Thymus (tissue), 11 donors: Measurements from ENCODE around the gene TRHDE. TPM values are rescaled to one million over a fixed set of nuclear protein-coding genes. Genes with fewer than 3 reads are reported as not detected.
"Not testable (repeated sequence)": the region's sequence is repeated elsewhere in the genome, so short reads cannot be mapped to it uniquely, and the experiment has no call there.

ENCODE experiments used
- DNase-seq, 9 donors: peaks; one replicate each; pipeline ENCODE4 v3.0.0-alpha.2; 2013; ENCODE audit warnings: low spot score in 9 of 9, low read depth in 6 of 9, missing footprints in 1 of 9
- H3K27ac ChIP-seq, 2 donors: one replicate each; pipeline ENCODE4 v1.5.1; 2013; ENCODE audit warnings: control low read depth in 1 of 2, low read depth in 1 of 2, low read length in 1 of 2, mild to moderate bottlenecking in 1 of 2, moderate library complexity in 1 of 2
- H3K27me3 ChIP-seq, 2 donors: one replicate each; pipeline ENCODE4 v1.5.1; 2013; ENCODE audit warnings: low read length in 1 of 2; ENCODE audit not compliant: control insufficient read depth in 2 of 2, insufficient read depth in 1 of 2
- H3K36me3 ChIP-seq, 2 donors: one replicate each; pipeline ENCODE4 v1.5.1; 2013; ENCODE audit warnings: low read length in 1 of 2, mild to moderate bottlenecking in 1 of 2, moderate library complexity in 1 of 2; ENCODE audit not compliant: control insufficient read depth in 2 of 2, insufficient read depth in 2 of 2
- H3K4me1 ChIP-seq, 2 donors: one replicate each; pipeline ENCODE4 v1.5.1; 2013; ENCODE audit warnings: low read length in 2 of 2; ENCODE audit not compliant: control insufficient read depth in 2 of 2, insufficient read depth in 2 of 2
- H3K4me3 ChIP-seq, 2 donors: one replicate each; pipeline ENCODE4 v1.5.1; 2013; ENCODE audit warnings: low read length in 2 of 2, control low read depth in 1 of 2, mild to moderate bottlenecking in 1 of 2
- H3K9me3 ChIP-seq, 2 donors: one replicate each; pipeline ENCODE4 v1.5.1; 2013; ENCODE audit warnings: low read length in 1 of 2, mild to moderate bottlenecking in 1 of 2; ENCODE audit not compliant: control insufficient read depth in 2 of 2, insufficient read depth in 1 of 2
- WGBS: extraction: QIAGEN DNeasy Blood & Tissue Kit; methylation state at CpG from one replicate; pipeline ENCODE4 v1.1.7; 2013; 5-methylcytosine and 5-hydroxymethylcytosine counted together
- polyA plus RNA-seq: library from polyadenylated mRNA; stranded (reverse); fragments of 200-250 nt; gene quantifications from one replicate; pipeline ENCODE4 v1.2.3, GENCODE V29; 2013
- total RNA-seq: library from RNA; stranded (reverse); fragments of 120-200 nt; gene quantifications from one replicate; pipeline ENCODE4 v1.2.4, GENCODE V29; 2013
- donor health status: healthy.

TRHDE gene
- total and polyA plus RNA-seq, 2 donors = 0.18 to 0.42 TPM

DNA sequence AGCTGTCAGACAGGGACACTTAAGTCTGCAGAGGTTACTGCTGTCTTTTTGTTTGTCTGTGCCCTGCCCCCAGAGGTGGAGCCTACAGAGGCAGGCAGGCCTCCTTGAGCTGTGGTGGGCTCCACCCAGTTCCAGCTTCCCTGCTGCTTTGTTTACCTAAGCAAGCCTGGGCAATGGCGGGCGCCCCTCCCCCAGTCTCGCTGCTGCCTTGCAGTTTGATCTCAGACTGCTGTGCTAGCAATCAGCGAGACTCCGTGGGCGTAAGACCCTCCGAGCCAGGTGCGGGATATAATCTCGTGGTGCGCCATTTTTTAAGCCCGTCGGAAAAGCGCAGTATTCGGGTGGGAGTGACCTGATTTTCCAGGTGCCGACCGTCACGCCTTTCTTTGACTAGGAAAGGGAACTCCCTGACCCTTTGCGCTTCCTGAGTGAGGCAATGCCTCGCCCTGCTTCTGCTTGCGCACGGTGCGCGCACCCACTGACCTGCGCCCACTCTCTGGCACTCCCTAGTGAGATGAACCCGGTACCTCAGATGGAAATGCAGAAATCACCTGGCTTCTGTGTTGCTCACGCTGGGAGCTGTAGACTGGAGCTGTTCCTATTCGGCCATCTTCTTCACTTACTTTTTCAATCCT lies 248.0 kb downstream of the TRHDE start:
- not testable (repeated sequence) for H3K4me3 ChIP-seq

DNA sequence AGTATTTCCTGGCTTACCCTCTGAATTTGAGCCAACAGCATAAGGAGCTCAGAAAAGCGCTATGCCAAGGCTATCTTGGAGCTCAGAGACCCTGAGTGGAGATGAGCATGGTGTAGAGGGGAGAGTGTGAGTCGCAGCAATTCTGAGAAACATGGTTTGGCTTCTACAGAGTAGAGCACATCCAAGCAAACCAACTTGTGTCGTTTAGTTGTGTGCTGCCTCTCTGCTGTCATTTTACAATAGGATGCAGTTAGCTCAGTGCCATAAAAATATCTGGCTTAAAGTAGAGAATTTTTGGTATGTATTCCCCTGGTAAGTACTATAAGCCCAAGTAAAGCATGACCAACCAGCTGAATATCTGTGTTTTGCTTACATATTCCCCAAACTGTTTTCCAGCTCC lies 249.2 kb downstream of the TRHDE start:
- no peaks in the 10 kb centered on the region for H3K9me3 ChIP-seq
- H3K4me3 ChIP-seq = no peak overlapping the region
- no peaks in the 10 kb centered on the region for H3K36me3 ChIP-seq
- H3K27me3 ChIP-seq = no peaks in the 10 kb centered on the region
- H3K27ac ChIP-seq = no peak overlapping the region
- 86% methylated on average over 3 of the region's 3 CpGs for WGBS
- no peak for DNase-seq
- H3K4me1 ChIP-seq = no peaks in the 10 kb centered on the region

More for the DNA sequence above, 248.0 kb downstream of the TRHDE start:
- DNase-seq, H3K4me1 ChIP-seq, H3K36me3 ChIP-seq, H3K27ac ChIP-seq, H3K27me3 ChIP-seq, H3K9me3 ChIP-seq: not testable (repeated sequence)
- 95% methylated on average over 27 of the region's 27 CpGs for WGBS

GRCh38 chr12:72522411-72522810 lies 250.2 kb downstream of the TRHDE start:
- Histone ChIP-seq H3K9me3 (no peaks in the 10 kb centered on the region), H3K27me3 (no peaks in the 10 kb centered on the region), H3K27ac (no peak overlapping the region), H3K4me1 (no peaks in the 10 kb centered on the region), H3K36me3 (no peaks in the 10 kb centered on the region), H3K4me3 (no peak overlapping the region)
- WGBS = 78% methylated on average over 1 of the region's 1 CpG
- no peak for DNase-seq

DNA sequence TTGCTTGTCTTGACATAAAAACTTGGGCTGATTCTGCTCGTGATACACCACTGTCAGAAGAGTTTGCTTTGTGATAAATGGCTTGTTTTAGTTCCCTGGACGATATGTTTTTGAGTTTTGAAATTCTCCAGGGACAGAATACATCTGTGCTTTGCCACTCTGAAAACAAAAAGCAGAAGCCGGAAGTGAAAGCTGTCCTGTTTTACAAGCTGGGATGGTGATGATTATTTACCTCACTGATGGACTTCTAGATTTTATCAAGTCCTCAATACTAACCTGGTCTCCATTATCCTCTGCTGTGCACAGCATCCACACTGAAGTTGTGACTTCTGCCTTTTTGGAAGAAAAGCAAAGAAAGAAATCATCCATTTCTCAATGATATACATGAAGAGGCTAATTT lies 251.6 kb downstream of the TRHDE start:
- WGBS = 63% methylated on average over 3 of the region's 3 CpGs
- H3K9me3 ChIP-seq = no peaks in the 10 kb centered on the region
- H3K4me3 ChIP-seq = no peak overlapping the region
- H3K36me3 ChIP-seq = no peaks in the 10 kb centered on the region
- no peaks in the 10 kb centered on the region for H3K4me1 ChIP-seq
- no peaks in the 10 kb centered on the region for H3K27me3 ChIP-seq
- H3K27ac ChIP-seq = no peak overlapping the region
- no peak for DNase-seq

DNA sequence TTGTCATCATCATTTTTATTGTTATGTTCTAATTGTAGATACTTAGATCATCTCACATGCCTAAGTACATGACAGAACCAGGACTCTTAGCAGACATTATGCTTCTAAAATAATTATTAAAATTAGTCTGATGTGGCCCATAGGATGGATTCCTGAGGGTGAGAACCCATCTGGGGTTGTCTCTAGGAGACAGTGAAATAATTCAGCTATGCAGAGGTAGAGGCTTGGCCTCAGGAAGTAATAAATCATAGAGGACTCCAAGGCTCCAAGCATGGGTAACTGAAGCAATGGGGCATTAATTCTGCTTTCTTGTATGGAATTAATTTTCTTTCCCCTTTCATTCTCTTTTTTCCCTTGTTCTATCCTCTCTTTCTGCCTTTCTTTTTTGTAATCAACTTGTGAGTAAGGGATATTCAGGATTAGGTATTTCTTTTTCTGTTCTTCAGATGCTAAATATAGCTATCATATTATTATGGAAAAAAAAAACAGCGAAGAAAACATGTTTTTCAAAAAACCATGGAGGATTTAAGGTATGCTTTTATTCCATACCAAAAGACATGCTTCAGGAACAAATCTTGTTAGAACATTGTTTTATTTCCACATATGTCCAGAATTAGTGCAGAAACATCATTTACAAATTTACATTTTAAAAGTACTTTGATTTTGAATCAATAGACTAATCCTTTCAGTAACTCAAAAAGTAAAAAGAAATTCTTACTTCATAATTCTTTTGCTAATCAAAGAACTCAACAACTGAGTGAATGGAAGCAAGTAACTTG lies 263.2 kb downstream of the TRHDE start:
- no peaks in the 10 kb centered on the region for H3K36me3 ChIP-seq
- no peak for DNase-seq
- H3K4me3 ChIP-seq = no peak overlapping the region
- H3K4me1 ChIP-seq = no peaks in the 10 kb centered on the region
- H3K27me3 ChIP-seq = no peaks in the 10 kb centered on the region
- H3K9me3 ChIP-seq = no peaks in the 10 kb centered on the region
- 87% methylated on average over 1 of the region's 1 CpG for WGBS
- no peak overlapping the region for H3K27ac ChIP-seq

DNA sequence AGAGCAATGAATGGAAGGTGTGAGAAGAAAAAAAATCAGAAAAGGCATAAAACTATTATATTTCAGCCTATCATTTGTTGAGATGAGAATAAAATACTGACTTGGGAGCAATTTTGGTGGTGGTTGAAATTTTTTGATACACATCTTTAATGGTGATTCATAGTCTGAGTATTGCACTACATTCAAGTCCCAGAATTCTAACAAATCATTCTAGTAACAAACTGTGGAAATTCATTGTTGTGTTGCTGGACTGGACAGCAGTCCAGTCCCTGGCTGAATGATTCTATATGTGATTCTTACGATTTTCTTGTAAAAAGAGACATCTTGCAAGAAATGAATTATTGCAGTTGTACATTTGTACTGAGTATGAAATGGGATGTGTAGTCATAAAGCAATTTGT lies 268.6 kb downstream of the TRHDE start:
- Histone ChIP-seq H3K27ac (no peak overlapping the region), H3K4me3 (no peak overlapping the region), H3K27me3 (no peaks in the 10 kb centered on the region), H3K36me3 (no peaks in the 10 kb centered on the region), H3K4me1 (no peaks in the 10 kb centered on the region), H3K9me3 (no peaks in the 10 kb centered on the region)
- no peak for DNase-seq
- WGBS = 82% methylated on average over 1 of the region's 1 CpG

DNA sequence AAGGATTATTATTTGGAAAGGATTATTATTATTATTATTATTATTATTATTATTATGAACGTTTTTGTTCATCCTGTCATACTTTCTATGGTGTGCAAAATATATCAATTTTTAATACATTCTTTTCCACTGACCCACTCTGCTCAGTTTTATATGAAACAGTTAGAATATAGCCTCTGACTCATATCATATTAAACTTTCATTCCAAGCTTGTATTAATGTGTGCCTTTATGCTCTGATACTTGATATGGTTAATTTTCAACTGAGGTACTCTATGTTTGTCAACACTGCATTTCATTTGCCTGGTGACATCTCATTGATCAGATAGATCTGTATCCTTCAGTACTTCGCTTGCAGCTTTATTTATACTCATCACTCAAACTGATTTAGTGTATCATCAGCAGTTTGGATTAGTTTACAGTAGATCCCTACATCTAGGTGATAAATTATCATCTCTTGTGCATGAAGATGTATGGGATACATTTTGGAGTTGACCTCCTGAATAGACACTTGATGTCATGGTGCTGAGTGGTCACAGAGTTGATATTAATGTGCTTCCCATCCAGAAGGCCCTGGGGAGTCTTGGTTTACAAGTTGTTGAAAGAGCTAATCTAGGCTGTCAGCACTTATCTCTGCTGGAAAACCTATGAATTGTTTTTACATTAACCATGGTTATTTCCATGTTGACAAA lies 271.8 kb downstream of the TRHDE start:
- Histone ChIP-seq H3K9me3 (no peaks in the 10 kb centered on the region), H3K4me1 (no peaks in the 10 kb centered on the region), H3K36me3 (no peaks in the 10 kb centered on the region), H3K4me3 (no peak overlapping the region), H3K27ac (no peak overlapping the region), H3K27me3 (no peaks in the 10 kb centered on the region)
- DNase-seq = no peak
- 71% methylated on average over 2 of the region's 2 CpGs for WGBS

DNA sequence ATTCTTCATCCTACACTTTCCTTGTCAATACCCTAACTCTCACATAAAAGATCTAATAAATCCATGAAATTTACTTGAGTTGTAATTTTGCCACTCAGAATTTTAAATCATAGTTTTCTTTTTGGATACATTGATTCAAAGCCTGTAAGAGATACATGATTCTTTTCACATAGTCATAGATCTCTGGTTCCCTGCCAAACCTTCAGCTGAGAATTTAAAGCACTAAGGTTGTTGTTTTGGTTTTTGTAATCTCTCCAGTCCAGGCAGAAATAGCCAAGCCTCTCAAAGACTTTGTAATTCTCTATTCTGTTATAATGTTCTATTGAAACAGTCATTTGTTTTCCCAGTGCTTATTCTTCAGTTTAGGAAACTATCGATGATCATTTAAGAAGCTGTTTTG lies 273.9 kb downstream of the TRHDE start:
- H3K27me3 ChIP-seq = no peaks in the 10 kb centered on the region
- no peaks in the 10 kb centered on the region for H3K4me1 ChIP-seq
- H3K9me3 ChIP-seq = no peaks in the 10 kb centered on the region
- H3K27ac ChIP-seq = no peak overlapping the region
- 94% methylated on average over 1 of the region's 1 CpG for WGBS
- H3K36me3 ChIP-seq = no peaks in the 10 kb centered on the region
- DNase-seq = no peak
- H3K4me3 ChIP-seq = no peak overlapping the region

- no peaks in the 10 kb centered on the region for H3K36me3 ChIP-seq
- H3K4me3 ChIP-seq = no peak overlapping the region
- no peak overlapping the region for H3K27ac ChIP-seq
- no peaks in the 10 kb centered on the region for H3K27me3 ChIP-seq
- no peaks in the 10 kb centered on the region for H3K9me3 ChIP-seq
- DNase-seq = no peak
- no peaks in the 10 kb centered on the region for H3K4me1 ChIP-seq
These were observed 275.4 kb downstream of the TRHDE start for GRCh38 chr12:72547573-72547972.
